Measurements from ENCODE around the gene MRC2.

The MRC2 gene

GRCh38 chr17:62631936-62632924 is 4.8 kb downstream of the MRC2 start:
- no peak for DNase-seq (ENCODE audit: extremely low spot score)
- no peak for TF ChIP-seq FOXK2 (IDR thresholded peaks at IDR 0.05)
- no peak for TF ChIP-seq L3MBTL2 (conservative IDR thresholded peaks at IDR 0.05)
- TF ChIP-seq HDGF (IDR thresholded peaks at IDR 0.05; ENCODE audit: borderline replicate concordance): no peak
- TF ChIP-seq ZNF384 (IDR thresholded peaks at IDR 0.05): no peak
- TF ChIP-seq ELF4 (IDR thresholded peaks at IDR 0.05): no peak
- no peak for TF ChIP-seq PKNOX1 (IDR thresholded peaks at IDR 0.05)
- ChIA-PET POLR2A (no interaction called here), CTCF (no interaction called here)

GRCh38 chr17:62637809-62638208 is 10.3 kb downstream of the MRC2 start:
- no peak for DNase-seq (ENCODE audit: extremely low spot score)
- POLR2A ChIA-PET: no interaction called here
- CTCF ChIA-PET: interaction anchor here (0.6 to 1.4 kb wide), 3 partner anchors 22 to 117 kb away, joined by 4 to 6 read pairs (median 5); no protein-coding TSS in a partner anchor
- no peak for TF ChIP-seq LEF1 (IDR thresholded peaks at IDR 0.05; ENCODE audit: borderline replicate concordance)
- TF ChIP-seq HDGF (IDR thresholded peaks at IDR 0.05; ENCODE audit: borderline replicate concordance): no peak
- no peak for TF ChIP-seq L3MBTL2 (conservative IDR thresholded peaks at IDR 0.05)
- no peak for TF ChIP-seq FOXK2 (IDR thresholded peaks at IDR 0.05)
- no peak for TF ChIP-seq PKNOX1 (IDR thresholded peaks at IDR 0.05)
- no peak for TF ChIP-seq NFRKB (IDR thresholded peaks at IDR 0.05)
- TF ChIP-seq ELF4 (IDR thresholded peaks at IDR 0.05): no peak
- no peak for TF ChIP-seq CTBP1 (IDR thresholded peaks at IDR 0.05; ENCODE audit: borderline replicate concordance)

GRCh38 chr17:62641153-62641552 is 13.7 kb downstream of the MRC2 start:
- ChIA-PET CTCF (interaction anchor here (0.6 kb wide), 1 partner anchor 934 kb away, joined by 3 read pairs; no protein-coding TSS in a partner anchor), POLR2A (no interaction called here)
- TF ChIP-seq SUZ12 (IDR thresholded peaks at IDR 0.05) (no peak), ELF4 (IDR thresholded peaks at IDR 0.05) (no peak), HDGF (IDR thresholded peaks at IDR 0.05; ENCODE audit: borderline replicate concordance) (no peak), ARNT (IDR thresholded peaks at IDR 0.05) (no peak), SP1 (IDR thresholded peaks at IDR 0.05) (no peak), TARDBP (IDR thresholded peaks at IDR 0.05) (no peak), ZNF384 (IDR thresholded peaks at IDR 0.05) (no peak), CTBP1 (IDR thresholded peaks at IDR 0.05; ENCODE audit: borderline replicate concordance) (no peak), PKNOX1 (IDR thresholded peaks at IDR 0.05) (no peak), L3MBTL2 (conservative IDR thresholded peaks at IDR 0.05) (no peak), LEF1 (IDR thresholded peaks at IDR 0.05; ENCODE audit: borderline replicate concordance) (no peak), BHLHE40 (IDR thresholded peaks at IDR 0.05; ENCODE audit: borderline replicate concordance) (no peak), FOXK2 (IDR thresholded peaks at IDR 0.05) (no peak), FOXA1 (IDR thresholded peaks at IDR 0.05) (no peak)
- no peak for DNase-seq (ENCODE audit: extremely low spot score)

- ChIA-PET POLR2A (no interaction called here), CTCF (interaction anchor here (0.7 kb wide), 1 partner anchor 85 kb away, joined by 3 read pairs; no protein-coding TSS in a partner anchor)
- no peak for TF ChIP-seq NFRKB (IDR thresholded peaks at IDR 0.05)
- TF ChIP-seq SP1 (IDR thresholded peaks at IDR 0.05): no peak
- no peak for TF ChIP-seq FOXK2 (IDR thresholded peaks at IDR 0.05)
- no peak for TF ChIP-seq BHLHE40 (IDR thresholded peaks at IDR 0.05; ENCODE audit: borderline replicate concordance)
- no peak for TF ChIP-seq LEF1 (IDR thresholded peaks at IDR 0.05; ENCODE audit: borderline replicate concordance)
- TF ChIP-seq ARNT (IDR thresholded peaks at IDR 0.05): no peak
- no peak for TF ChIP-seq PKNOX1 (IDR thresholded peaks at IDR 0.05)
- TF ChIP-seq CTBP1 (IDR thresholded peaks at IDR 0.05; ENCODE audit: borderline replicate concordance): no peak
- no peak for TF ChIP-seq FOXM1 (IDR thresholded peaks at IDR 0.05; ENCODE audit: borderline replicate concordance)
- TF ChIP-seq ELF4 (IDR thresholded peaks at IDR 0.05): no peak
- TF ChIP-seq HDGF (IDR thresholded peaks at IDR 0.05; ENCODE audit: borderline replicate concordance): no peak
- no peak for TF ChIP-seq L3MBTL2 (conservative IDR thresholded peaks at IDR 0.05)
- no peak for TF ChIP-seq FOXA1 (IDR thresholded peaks at IDR 0.05)
- TF ChIP-seq ZNF384 (IDR thresholded peaks at IDR 0.05): no peak
- TF ChIP-seq SUZ12 (IDR thresholded peaks at IDR 0.05): no peak
- DNase-seq (ENCODE audit: extremely low spot score): no peak
These were observed 14.5 kb downstream of the MRC2 start for GRCh38 chr17:62641951-62642350.

- TF ChIP-seq BHLHE40 (IDR thresholded peaks at IDR 0.05; ENCODE audit: borderline replicate concordance) (no peak), FOXA1 (IDR thresholded peaks at IDR 0.05) (no peak), ELF4 (IDR thresholded peaks at IDR 0.05) (no peak), SP1 (IDR thresholded peaks at IDR 0.05) (no peak), SUZ12 (IDR thresholded peaks at IDR 0.05) (no peak), ARNT (IDR thresholded peaks at IDR 0.05) (no peak), ZNF384 (IDR thresholded peaks at IDR 0.05) (no peak), FOXM1 (IDR thresholded peaks at IDR 0.05; ENCODE audit: borderline replicate concordance) (no peak), CTBP1 (IDR thresholded peaks at IDR 0.05; ENCODE audit: borderline replicate concordance) (no peak), FOXK2 (IDR thresholded peaks at IDR 0.05) (no peak), PKNOX1 (IDR thresholded peaks at IDR 0.05) (no peak), TARDBP (IDR thresholded peaks at IDR 0.05) (no peak), HDGF (IDR thresholded peaks at IDR 0.05; ENCODE audit: borderline replicate concordance) (no peak), NFRKB (IDR thresholded peaks at IDR 0.05) (no peak), LEF1 (IDR thresholded peaks at IDR 0.05; ENCODE audit: borderline replicate concordance) (no peak), L3MBTL2 (conservative IDR thresholded peaks at IDR 0.05) (no peak)
- POLR2A ChIA-PET: no interaction called here
- CTCF ChIA-PET: no interaction called here
- DNase-seq (ENCODE audit: extremely low spot score): no peak
These were observed 16.0 kb downstream of the MRC2 start for GRCh38 chr17:62643496-62643895.

Measured in HEK293T (cell line).